Upper lobe of left lung (tissue), 4 donors: ENCODE measurements around the gene SRCIN1.

Source experiments
- EP300 ChIP-seq, 4 donors: sonication (generic); formaldehyde crosslinking; IDR thresholded peaks; one replicate each; pipeline ENCODE4 v1.5.1; 2017; ENCODE audit warnings: antibody characterized with exemption in 4 of 4, control low read depth in 2 of 4
- POLR2A ChIP-seq, 4 donors: fragments of 450-650 bp; IDR thresholded peaks; one replicate each; pipeline ENCODE4 v1.5.1; 2016 to 2017; ENCODE audit warnings: antibody characterized with exemption in 4 of 4, mild to moderate bottlenecking in 2 of 4
- TF ChIP-seq, protein P1 (sequence below), 6 experiments: fragments of 450-650 bp in 4 of 6; fragments of 200-600 bp in 2 of 6; sonication (generic) in 2 of 6; IDR thresholded peaks; one replicate each; pipeline ENCODE4 v1.5.1; 2016 to 2019; ENCODE audit warnings: antibody characterized with exemption in 6 of 6

DNA sequence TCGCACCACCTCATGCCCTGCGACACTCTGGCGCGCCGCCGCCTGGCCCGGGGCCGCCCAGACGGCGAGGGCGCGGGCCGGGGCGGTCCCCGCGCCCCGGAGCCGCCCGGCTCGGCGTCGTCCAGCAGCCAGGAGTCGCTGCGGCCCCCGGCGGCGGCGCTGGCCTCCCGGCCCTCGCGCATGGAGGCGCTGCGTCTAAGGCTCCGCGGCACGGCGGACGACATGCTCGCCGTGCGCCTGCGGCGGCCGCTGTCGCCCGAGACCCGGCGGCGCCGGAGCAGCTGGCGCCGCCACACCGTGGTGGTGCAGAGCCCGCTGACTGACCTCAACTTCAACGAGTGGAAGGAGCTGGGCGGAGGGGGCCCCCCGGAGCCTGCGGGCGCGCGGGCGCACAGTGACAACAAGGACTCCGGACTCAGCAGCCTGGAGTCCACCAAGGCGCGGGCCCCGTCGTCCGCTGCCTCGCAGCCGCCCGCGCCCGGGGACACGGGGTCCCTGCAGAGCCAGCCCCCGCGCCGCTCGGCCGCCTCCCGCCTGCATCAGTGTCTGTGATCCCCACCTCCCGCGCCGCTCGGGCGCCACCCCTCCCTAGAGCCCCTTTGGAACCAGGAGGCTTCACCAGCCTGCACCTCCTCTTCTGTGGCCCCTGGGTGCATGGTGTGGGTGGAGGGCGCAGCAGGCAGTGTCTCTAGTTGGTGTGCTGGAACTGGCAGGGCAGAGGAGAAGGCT is 95.2 kb downstream of the SRCIN1 start:
- TF ChIP-seq, protein P1, sequence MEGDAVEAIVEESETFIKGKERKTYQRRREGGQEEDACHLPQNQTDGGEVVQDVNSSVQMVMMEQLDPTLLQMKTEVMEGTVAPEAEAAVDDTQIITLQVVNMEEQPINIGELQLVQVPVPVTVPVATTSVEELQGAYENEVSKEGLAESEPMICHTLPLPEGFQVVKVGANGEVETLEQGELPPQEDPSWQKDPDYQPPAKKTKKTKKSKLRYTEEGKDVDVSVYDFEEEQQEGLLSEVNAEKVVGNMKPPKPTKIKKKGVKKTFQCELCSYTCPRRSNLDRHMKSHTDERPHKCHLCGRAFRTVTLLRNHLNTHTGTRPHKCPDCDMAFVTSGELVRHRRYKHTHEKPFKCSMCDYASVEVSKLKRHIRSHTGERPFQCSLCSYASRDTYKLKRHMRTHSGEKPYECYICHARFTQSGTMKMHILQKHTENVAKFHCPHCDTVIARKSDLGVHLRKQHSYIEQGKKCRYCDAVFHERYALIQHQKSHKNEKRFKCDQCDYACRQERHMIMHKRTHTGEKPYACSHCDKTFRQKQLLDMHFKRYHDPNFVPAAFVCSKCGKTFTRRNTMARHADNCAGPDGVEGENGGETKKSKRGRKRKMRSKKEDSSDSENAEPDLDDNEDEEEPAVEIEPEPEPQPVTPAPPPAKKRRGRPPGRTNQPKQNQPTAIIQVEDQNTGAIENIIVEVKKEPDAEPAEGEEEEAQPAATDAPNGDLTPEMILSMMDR (IDR thresholded peaks at IDR 0.05), result no peak
- TF ChIP-seq POLR2A (IDR thresholded peaks at IDR 0.05), result no peak
- TF ChIP-seq EP300 (IDR thresholded peaks at IDR 0.05), result no peak
